HepG2 (cell line): Measurements from ENCODE around the gene C14orf119. TPM values are rescaled to one million over a fixed set of nuclear protein-coding genes. Genes with fewer than 3 reads are reported as not detected.

Experiments
- ARID4A ChIP-seq: sonication (generic); formaldehyde crosslinking; IDR thresholded peaks from 2 replicates; pipeline ENCODE4 v1.5.0; 2020; ENCODE audit warnings: mild to moderate bottlenecking, missing genetic modification reagents, borderline replicate concordance
- EED ChIP-seq: sonication (generic); formaldehyde crosslinking; IDR thresholded peaks from 2 replicates; pipeline ENCODE4 v1.5.0; 2020; ENCODE audit warnings: mild to moderate bottlenecking, missing genetic modification reagents
- ESRRA ChIP-seq: sonication (generic); formaldehyde crosslinking; IDR thresholded peaks from 2 replicates; pipeline ENCODE4 v1.5.1; 2020; ENCODE audit warnings: mild to moderate bottlenecking, low read depth, missing genetic modification reagents
- KLF13 ChIP-seq: sonication (generic); formaldehyde crosslinking; IDR thresholded peaks from 2 replicates; pipeline ENCODE4 v1.4.0; 2020; ENCODE audit warnings: mild to moderate bottlenecking, missing genetic modification reagents
- MTF2 ChIP-seq: sonication (generic); formaldehyde crosslinking; IDR thresholded peaks from 2 replicates; pipeline ENCODE4 v1.5.0; 2020; ENCODE audit warnings: missing genetic modification reagents, borderline replicate concordance
- RFX3 ChIP-seq: IDR thresholded peaks from 2 replicates; pipeline ENCODE4 v1.6.1; 2016; ENCODE audit warnings: missing biosample characterization, missing genetic modification reagents
- RXRA ChIP-seq: sonication (generic); formaldehyde crosslinking; IDR thresholded peaks from 2 replicates; pipeline ENCODE4 v1.5.1; 2020; ENCODE audit warnings: missing genetic modification reagents
- SIX4 ChIP-seq: sonication (generic); formaldehyde crosslinking; IDR thresholded peaks from 2 replicates; pipeline ENCODE4 v1.4.0; 2020; ENCODE audit warnings: missing genetic modification reagents
- SNAPC4 ChIP-seq: sonication (generic); formaldehyde crosslinking; IDR thresholded peaks from 2 replicates; pipeline ENCODE4 v1.4.0; 2020; ENCODE audit warnings: mild to moderate bottlenecking, missing genetic modification reagents
- TBX2 ChIP-seq: sonication (generic); formaldehyde crosslinking; IDR thresholded peaks from 2 replicates; pipeline ENCODE4 v1.5.0; 2020; ENCODE audit warnings: missing genetic modification reagents, mild to moderate bottlenecking, borderline replicate concordance
- ZNF280D ChIP-seq: sonication (generic); formaldehyde crosslinking; IDR thresholded peaks from 2 replicates; pipeline ENCODE4 v1.5.1; 2020; ENCODE audit warnings: mild to moderate bottlenecking, missing genetic modification reagents
- ZNF333 ChIP-seq: sonication (generic); formaldehyde crosslinking; IDR thresholded peaks from 2 replicates; pipeline ENCODE4 v1.4.0; 2020; ENCODE audit warnings: mild to moderate bottlenecking, missing genetic modification reagents, borderline replicate concordance
- ZNF563 ChIP-seq: sonication (generic); formaldehyde crosslinking; IDR thresholded peaks from 2 replicates; pipeline ENCODE4 v1.8.0; 2022; ENCODE audit warnings: mild to moderate bottlenecking, moderate library complexity, missing genetic modification reagents
- ZNF569 ChIP-seq: sonication (generic); formaldehyde crosslinking; IDR thresholded peaks from 2 replicates; pipeline ENCODE4 v1.5.0; 2020; ENCODE audit warnings: mild to moderate bottlenecking, missing genetic modification reagents, moderate library complexity, borderline replicate concordance
- ZNF746 ChIP-seq: sonication (generic); formaldehyde crosslinking; IDR thresholded peaks from 2 replicates; pipeline ENCODE4 v1.8.0; 2022; ENCODE audit warnings: mild to moderate bottlenecking, missing genetic modification reagents
- polyA plus RNA-seq, 8 experiments: library from polyadenylated mRNA; depleted of rRNA in 3 of 8; stranded (reverse) in 7 of 8; unstranded in 1 of 8; fragments of >200 nt; fragmentation: Illumina TruSeq in 4 of 8; extraction: Trizol in 4 of 8; gene quantifications; 2 replicates each; pipeline versions ENCODE4 v1.2.1 to v1.2.3, GENCODE V29; 2011 to 2016; ENCODE audit warnings: low read depth in 4 of 8, missing spikeins in 1 of 8, mixed read lengths in 1 of 8; ENCODE audit not compliant: insufficient read depth in 1 of 8
- total RNA-seq, 5 experiments: library from RNA; depleted of rRNA; stranded (reverse); fragments of >200 nt; fragmentation: Illumina TruSeq; extraction: Trizol; gene quantifications; 2 replicates each; pipeline ENCODE4 v1.2.3, GENCODE V29; 2016; ENCODE audit warnings: low read depth in 1 of 5

Gene C14orf119
- total and polyA plus RNA-seq, 2 of the 13 experiments (the other 11 are each of a cell fraction or from before 2014, with no cell fraction given) = 117 to 206 TPM

- peak; percentile 82; the same call in 1 of the 2 replicates for TF ChIP-seq SNAPC4 (CRISPR knock-in tag)
- no peak for TF ChIP-seq ZNF280D
- no peak for TF ChIP-seq MTF2 (CRISPR knock-in tag)
- TF ChIP-seq SIX4 (CRISPR knock-in tag) = peak; percentile 79
- TF ChIP-seq ZNF569 = no peak
- 0 out of 2 replicates have a peak, but pooled peaks have one; percentile 53 for TF ChIP-seq ZNF563
- TF ChIP-seq ZNF333 = peak; percentile 43
- TF ChIP-seq ZNF746 (CRISPR knock-in tag) = peak; percentile 53; the same call in 1 of the 2 replicates
- no peak for TF ChIP-seq RXRA (CRISPR knock-in tag)
- TF ChIP-seq KLF13 (CRISPR knock-in tag) = peak; percentile 81
- peak; percentile 58 for TF ChIP-seq ARID4A (CRISPR knock-in tag)
- TF ChIP-seq ESRRA (CRISPR knock-in tag) = no peak
- no peak for TF ChIP-seq EED (CRISPR knock-in tag)
- TF ChIP-seq RFX3 (CRISPR knock-in tag) = no peak
- TF ChIP-seq TBX2 (CRISPR knock-in tag) = peak; percentile 34; the same call in 1 of the 2 replicates
Measured at GRCh38 chr14:23095196-23096108, at the start of gene C14orf119 (continued).
